Effector memory CD8-positive, alpha-beta T cell (primary cell): ENCODE measurements around the gene GP1BA.

ENCODE experiments used
- ATAC-seq: fragments of 150-1000 bp; cut with Tn5 transposase; replicated peaks from 2 replicates; pipeline ENCODE4 v1.10.0; 2021; ENCODE audit warnings: mild to moderate bottlenecking, moderate library complexity
- DNase-seq, 3 experiments: peaks; one replicate each; pipeline ENCODE4 v3.0.0; 2021
- H3K27ac Mint-ChIP-seq, 2 donors: one replicate each; pipeline ENCODE4 v1.8.0; 2022; ENCODE audit warnings: mild to moderate bottlenecking in 2 of 2, mixed read lengths in 2 of 2, moderate library complexity in 2 of 2
- H3K27me3 Mint-ChIP-seq, 2 donors: one replicate each; pipeline ENCODE4 v1.8.0; 2022; ENCODE audit warnings: mixed read lengths in 2 of 2
- H3K36me3 Mint-ChIP-seq: one replicate; pipeline ENCODE4 v1.8.0; 2022; ENCODE audit warnings: mild to moderate bottlenecking, moderate library complexity, mixed read lengths; ENCODE audit not compliant: insufficient read depth
- H3K4me1 Mint-ChIP-seq, 2 donors: one replicate each; pipeline ENCODE4 v1.8.0; 2022; ENCODE audit warnings: low read depth in 2 of 2, mixed read lengths in 2 of 2
- H3K4me3 Mint-ChIP-seq, 2 donors: one replicate each; pipeline ENCODE4 v1.8.0; 2022; ENCODE audit warnings: mild to moderate bottlenecking in 2 of 2, mixed read lengths in 2 of 2, moderate library complexity in 2 of 2
- H3K9me3 Mint-ChIP-seq, 2 donors: one replicate each; pipeline ENCODE4 v1.8.0; 2022; ENCODE audit warnings: mixed read lengths in 2 of 2

The GP1BA gene

DNA sequence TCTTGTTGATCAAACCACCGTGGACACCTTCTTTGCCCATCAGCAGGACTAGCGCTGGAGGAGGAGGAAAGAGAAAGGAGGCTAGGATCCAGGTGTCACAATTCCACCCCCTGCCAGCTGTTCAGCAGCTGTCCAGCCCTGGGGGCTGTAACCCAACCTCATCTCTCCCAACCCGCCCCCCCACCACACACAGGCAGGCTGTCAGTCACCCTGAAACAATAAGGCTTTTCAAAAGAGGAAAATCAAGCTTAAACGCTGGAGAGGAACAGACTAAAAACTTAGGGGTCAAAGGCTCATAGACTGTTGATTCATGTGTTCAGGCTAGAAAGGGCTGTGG lies 13.8 kb downstream of the GP1BA start:
- Mint-ChIP-seq H3K36me3 (peaks cover 64% of the 10 kb centered on the region), H3K27ac (peak overlapping the region; percentile 32 to 94)

GRCh38 chr17:4946312-4946976 lies 14.4 kb downstream of the GP1BA start:
- Mint-ChIP-seq H3K27ac (peak overlapping the region; percentile 32 to 94), H3K4me3 (peak overlapping the region; percentile 94), H3K36me3 (peaks cover 59% of the 10 kb centered on the region), H3K27me3 (no peaks in the 10 kb centered on the region), H3K9me3 (no peaks in the 10 kb centered on the region), H3K4me1 (peaks cover 63 to 64% of the 10 kb centered on the region in 2 donors)
- DNase-seq (no peak), ATAC-seq (no peak)

More for the DNA sequence above, 13.8 kb downstream of the GP1BA start:
- Mint-ChIP-seq H3K9me3 (no peaks in the 10 kb centered on the region), H3K4me3 (peak overlapping the region; percentile 94), H3K4me1 (peaks cover 64 to 65% of the 10 kb centered on the region in 2 donors), H3K27me3 (no peaks in the 10 kb centered on the region)
- DNase-seq (no peak), ATAC-seq (no peak)

DNA sequence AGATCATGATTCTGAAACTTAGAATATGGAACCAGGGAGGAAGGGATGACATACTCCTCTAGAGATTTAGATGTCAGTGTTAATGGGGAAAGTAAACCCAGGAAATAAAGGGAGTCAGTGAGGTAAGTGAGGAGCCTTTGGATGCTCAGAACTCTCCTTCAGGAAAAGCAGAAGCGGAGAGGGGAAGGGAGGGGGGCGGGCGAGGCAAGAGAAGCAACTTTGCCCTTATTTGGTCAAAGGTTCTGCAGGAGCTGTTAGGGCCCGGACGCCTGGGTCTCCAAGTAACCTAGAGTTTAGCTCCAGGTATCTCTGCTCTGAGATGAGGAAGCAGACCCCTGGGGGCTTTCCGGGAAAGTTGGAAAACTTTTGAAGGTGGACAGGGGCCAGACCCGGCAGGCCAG lies 14.9 kb downstream of the GP1BA start:
- DNase-seq: peak in 1 of 3 experiments; percentile 11
- ATAC-seq: no peak
- H3K36me3 Mint-ChIP-seq: peaks cover 56% of the 10 kb centered on the region
- H3K9me3 Mint-ChIP-seq: no peaks in the 10 kb centered on the region
- H3K4me3 Mint-ChIP-seq: peak overlapping the region; percentile 94
- H3K27ac Mint-ChIP-seq: peak overlapping the region; percentile 32 to 94
- peaks cover 57 to 62% of the 10 kb centered on the region in 2 donors for H3K4me1 Mint-ChIP-seq
- no peaks in the 10 kb centered on the region for H3K27me3 Mint-ChIP-seq

- Mint-ChIP-seq H3K27me3 (no peaks in the 10 kb centered on the region), H3K9me3 (no peaks in the 10 kb centered on the region), H3K4me3 (peak overlapping the region; percentile 94), H3K4me1 (peaks cover 52 to 56% of the 10 kb centered on the region in 2 donors), H3K27ac (peak overlapping the region; percentile 32 to 94), H3K36me3 (peaks cover 56% of the 10 kb centered on the region)
- ATAC-seq (peak; percentile 24), DNase-seq (peak; percentile 53 to 56 (median 55))
Observed at GRCh38 chr17:4947411-4948165, 15.5 kb downstream of the GP1BA start.

- H3K27ac Mint-ChIP-seq: peak within 1 kb of the TSS; percentile 91 to 94
- no peaks in the 10 kb centered on the region for H3K9me3 Mint-ChIP-seq
- peaks cover 45 to 49% of the 10 kb centered on the region in 2 donors for H3K4me1 Mint-ChIP-seq
- peak within 1 kb of the TSS; percentile 94 for H3K4me3 Mint-ChIP-seq
- H3K27me3 Mint-ChIP-seq: no peaks in the 10 kb centered on the region
- peaks cover 50% of the 10 kb centered on the region for H3K36me3 Mint-ChIP-seq
- DNase-seq: peak; percentile 82 to 83 (median 82)
- peak; percentile 47 for ATAC-seq
Observed at GRCh38 chr17:4948166-4948930, 16.3 kb downstream of the GP1BA start, which contains the start of gene PFN1. Gene PFN1 (minus strand): TSS chr17:4948530. CDS start chr17:4948394, 136 bp downstream.

- H3K27me3 Mint-ChIP-seq: no peaks in the 10 kb centered on the region
- no peaks in the 10 kb centered on the region for H3K9me3 Mint-ChIP-seq
- peak; percentile 43 for ATAC-seq
- H3K4me3 Mint-ChIP-seq: peak overlapping the region; percentile 94
- peak in 2 of 3 experiments; percentile 58 to 61 for DNase-seq
- peak overlapping the region; percentile 91 to 94 for H3K27ac Mint-ChIP-seq
- peaks cover 44 to 46% of the 10 kb centered on the region in 2 donors for H3K4me1 Mint-ChIP-seq
- peaks cover 46% of the 10 kb centered on the region for H3K36me3 Mint-ChIP-seq
Observed at GRCh38 chr17:4948931-4949320, 16.8 kb downstream of the GP1BA start.

- Mint-ChIP-seq H3K4me3 (peak overlapping the region; percentile 94), H3K9me3 (no peaks in the 10 kb centered on the region), H3K27ac (peak overlapping the region; percentile 91 to 94), H3K27me3 (no peaks in the 10 kb centered on the region), H3K36me3 (peaks cover 47% of the 10 kb centered on the region), H3K4me1 (peaks cover 38 to 40% of the 10 kb centered on the region in 2 donors)
- ATAC-seq (peak; percentile 54), DNase-seq (peak; percentile 70 to 77 (median 75))
Observed at GRCh38 chr17:4949321-4950074, 17.4 kb downstream of the GP1BA start.

- DNase-seq (peak in 1 of 3 experiments; percentile 39), ATAC-seq (peak; percentile 4)
- H3K27ac Mint-ChIP-seq: peak overlapping the region; percentile 91 to 94
- H3K4me3 Mint-ChIP-seq: peak overlapping the region; percentile 94
- H3K36me3 Mint-ChIP-seq: peaks cover 40% of the 10 kb centered on the region
- H3K9me3 Mint-ChIP-seq: no peaks in the 10 kb centered on the region
- H3K4me1 Mint-ChIP-seq: peaks cover 31 to 33% of the 10 kb centered on the region in 2 donors
- H3K27me3 Mint-ChIP-seq: no peaks in the 10 kb centered on the region
Observed at GRCh38 chr17:4950075-4950745, 18.1 kb downstream of the GP1BA start.

DNA sequence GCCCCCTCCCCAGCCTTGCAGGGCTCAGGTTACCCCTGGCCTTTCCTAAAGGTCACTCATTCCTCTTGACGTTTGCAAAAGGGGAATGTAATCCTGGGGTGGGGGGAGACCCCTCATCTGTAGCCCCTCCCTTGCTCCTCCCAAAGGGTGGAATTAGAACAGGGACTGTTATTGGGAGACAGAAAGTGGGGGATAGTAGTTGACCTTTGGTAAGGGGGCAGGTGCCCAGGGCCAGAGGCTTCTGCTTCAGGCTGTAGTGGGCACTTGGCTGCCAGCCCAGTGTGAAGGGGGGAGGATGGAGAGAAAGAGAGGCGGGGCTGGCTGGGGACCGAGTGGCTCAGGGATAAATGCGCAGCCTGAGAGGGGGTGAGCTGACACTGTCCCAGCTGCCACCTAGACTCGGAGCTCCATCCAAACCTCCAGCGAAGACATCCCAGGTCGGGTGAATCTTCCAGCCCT lies 18.7 kb downstream of the GP1BA start, which contains the start of gene ENO3:
ENO3 (plus strand) TSS at position 374 of the 459 bp plus-strand sequence. CDS start 711 bp downstream, outside the sequence.
- Mint-ChIP-seq H3K4me3 (peak within 1 kb of the TSS; percentile 94), H3K4me1 (peaks cover 26 to 27% of the 10 kb centered on the region in 2 donors), H3K27ac (peak within 1 kb of the TSS; percentile 91 to 94), H3K36me3 (peaks cover 35% of the 10 kb centered on the region), H3K27me3 (no peaks in the 10 kb centered on the region), H3K9me3 (no peaks in the 10 kb centered on the region)
- DNase-seq (no peak), ATAC-seq (no peak)

GRCh38 chr17:4951486-4951885 lies 19.4 kb downstream of the GP1BA start:
- Mint-ChIP-seq H3K36me3 (peaks cover 33% of the 10 kb centered on the region), H3K27ac (peak overlapping the region; percentile 91 to 94), H3K4me1 (peaks cover 22 to 26% of the 10 kb centered on the region in 2 donors), H3K9me3 (no peaks in the 10 kb centered on the region), H3K27me3 (no peaks in the 10 kb centered on the region), H3K4me3 (peak overlapping the region; percentile 12 to 94)
- no peak for DNase-seq
- no peak for ATAC-seq

DNA sequence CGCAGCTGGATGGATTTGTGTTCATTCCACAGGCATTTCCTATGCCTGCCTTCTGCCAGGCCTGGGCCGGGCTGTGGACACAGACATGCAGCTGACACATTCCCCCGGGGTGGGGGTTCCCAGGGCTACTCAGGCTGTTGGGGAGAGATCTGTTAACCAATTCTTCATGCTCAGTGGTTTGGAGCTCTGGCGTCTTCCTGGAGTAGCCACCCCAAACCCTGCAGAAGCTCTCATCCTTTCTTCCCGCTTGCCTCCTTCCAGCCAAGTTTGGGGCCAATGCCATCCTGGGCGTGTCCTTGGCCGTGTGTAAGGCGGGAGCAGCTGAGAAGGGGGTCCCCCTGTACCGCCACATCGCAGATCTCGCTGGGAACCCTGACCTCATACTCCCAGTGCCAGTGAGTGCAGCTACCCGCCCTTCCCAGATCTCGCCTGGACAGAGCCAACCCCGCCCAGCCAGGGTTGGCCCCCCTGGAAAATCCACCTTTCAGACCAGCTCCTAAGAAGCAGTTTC lies 21.4 kb downstream of the GP1BA start:
- peaks cover 14% of the 10 kb centered on the region for H3K36me3 Mint-ChIP-seq
- DNase-seq: no peak
- H3K27ac Mint-ChIP-seq: no peak overlapping the region
- no peaks in the 10 kb centered on the region for H3K9me3 Mint-ChIP-seq
- ATAC-seq: no peak
- no peak overlapping the region for H3K4me3 Mint-ChIP-seq
- no peaks in the 10 kb centered on the region for H3K27me3 Mint-ChIP-seq
- peaks cover 16 to 23% of the 10 kb centered on the region in 2 donors for H3K4me1 Mint-ChIP-seq

DNA sequence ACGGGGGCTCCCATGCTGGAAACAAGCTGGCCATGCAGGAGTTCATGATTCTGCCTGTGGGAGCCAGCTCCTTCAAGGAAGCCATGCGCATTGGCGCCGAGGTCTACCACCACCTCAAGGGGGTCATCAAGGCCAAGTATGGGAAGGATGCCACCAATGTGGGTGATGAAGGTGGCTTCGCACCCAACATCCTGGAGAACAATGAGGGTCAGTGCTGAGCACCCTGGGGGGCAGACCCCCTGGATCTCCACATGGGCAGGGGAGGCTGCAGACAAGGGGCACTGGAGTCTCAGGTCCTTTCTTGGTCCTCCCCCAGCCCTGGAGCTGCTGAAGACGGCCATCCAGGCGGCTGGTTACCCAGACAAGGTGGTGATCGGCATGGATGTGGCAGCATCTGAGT lies 23.0 kb downstream of the GP1BA start:
- no peaks in the 10 kb centered on the region for H3K27me3 Mint-ChIP-seq
- peaks cover 10% of the 10 kb centered on the region for H3K36me3 Mint-ChIP-seq
- peaks cover 14 to 23% of the 10 kb centered on the region in 2 donors for H3K4me1 Mint-ChIP-seq
- no peak overlapping the region for H3K27ac Mint-ChIP-seq
- DNase-seq: no peak
- no peak for ATAC-seq
- H3K9me3 Mint-ChIP-seq: no peaks in the 10 kb centered on the region
- H3K4me3 Mint-ChIP-seq: no peak overlapping the region
